Ovary (tissue), 3 donors: Measurements from ENCODE around the gene ZNF821.

Source experiments
- EP300 ChIP-seq: sonication (generic); formaldehyde crosslinking; IDR thresholded peaks from one replicate; pipeline ENCODE4 v1.6.1; 2017; ENCODE audit warnings: antibody characterized with exemption
- POLR2A ChIP-seq: fragments of 450-650 bp; IDR thresholded peaks from one replicate; pipeline ENCODE4 v1.6.1; 2017; ENCODE audit warnings: antibody characterized with exemption, mild to moderate bottlenecking, moderate library complexity
- TF ChIP-seq, protein P1 (sequence below), 3 donors: fragments of 450-650 bp in 2 of 3; fragments of 200-600 bp in 1 of 3; IDR thresholded peaks; one replicate each; pipeline versions ENCODE4 v1.5.1 to v1.8.0; 2016 to 2022; ENCODE audit warnings: antibody characterized with exemption in 3 of 3, mild to moderate bottlenecking in 1 of 3
- donor health status: DM: no; HTN: no; CAD: no.

DNA sequence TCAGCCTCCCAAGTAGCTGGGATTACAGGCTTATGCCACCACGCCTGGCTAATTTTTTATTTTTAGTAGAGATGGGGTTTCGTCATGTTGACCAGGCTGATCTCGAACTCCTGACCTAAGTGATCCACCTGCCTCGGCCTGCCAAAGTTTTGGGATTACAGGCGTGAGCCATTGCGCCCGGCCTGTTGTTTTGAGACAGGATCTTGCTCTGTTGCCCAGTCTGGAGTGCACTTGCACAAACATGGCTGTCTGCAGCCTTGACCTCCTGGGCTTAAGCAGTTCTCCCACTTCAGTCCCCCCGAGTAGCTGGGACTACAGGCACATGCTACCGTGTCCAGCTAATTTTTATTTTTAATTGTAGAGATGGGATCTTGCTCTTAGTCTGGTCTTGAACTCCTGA lies 20.3 kb upstream of the ZNF821 start:
- TF ChIP-seq, protein P1, sequence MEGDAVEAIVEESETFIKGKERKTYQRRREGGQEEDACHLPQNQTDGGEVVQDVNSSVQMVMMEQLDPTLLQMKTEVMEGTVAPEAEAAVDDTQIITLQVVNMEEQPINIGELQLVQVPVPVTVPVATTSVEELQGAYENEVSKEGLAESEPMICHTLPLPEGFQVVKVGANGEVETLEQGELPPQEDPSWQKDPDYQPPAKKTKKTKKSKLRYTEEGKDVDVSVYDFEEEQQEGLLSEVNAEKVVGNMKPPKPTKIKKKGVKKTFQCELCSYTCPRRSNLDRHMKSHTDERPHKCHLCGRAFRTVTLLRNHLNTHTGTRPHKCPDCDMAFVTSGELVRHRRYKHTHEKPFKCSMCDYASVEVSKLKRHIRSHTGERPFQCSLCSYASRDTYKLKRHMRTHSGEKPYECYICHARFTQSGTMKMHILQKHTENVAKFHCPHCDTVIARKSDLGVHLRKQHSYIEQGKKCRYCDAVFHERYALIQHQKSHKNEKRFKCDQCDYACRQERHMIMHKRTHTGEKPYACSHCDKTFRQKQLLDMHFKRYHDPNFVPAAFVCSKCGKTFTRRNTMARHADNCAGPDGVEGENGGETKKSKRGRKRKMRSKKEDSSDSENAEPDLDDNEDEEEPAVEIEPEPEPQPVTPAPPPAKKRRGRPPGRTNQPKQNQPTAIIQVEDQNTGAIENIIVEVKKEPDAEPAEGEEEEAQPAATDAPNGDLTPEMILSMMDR (IDR thresholded peaks at IDR 0.05): no peak
- no peak for TF ChIP-seq POLR2A
- no peak for TF ChIP-seq EP300
